ENCODE results near the gene TRIM58.

Gene TRIM58, protein sequence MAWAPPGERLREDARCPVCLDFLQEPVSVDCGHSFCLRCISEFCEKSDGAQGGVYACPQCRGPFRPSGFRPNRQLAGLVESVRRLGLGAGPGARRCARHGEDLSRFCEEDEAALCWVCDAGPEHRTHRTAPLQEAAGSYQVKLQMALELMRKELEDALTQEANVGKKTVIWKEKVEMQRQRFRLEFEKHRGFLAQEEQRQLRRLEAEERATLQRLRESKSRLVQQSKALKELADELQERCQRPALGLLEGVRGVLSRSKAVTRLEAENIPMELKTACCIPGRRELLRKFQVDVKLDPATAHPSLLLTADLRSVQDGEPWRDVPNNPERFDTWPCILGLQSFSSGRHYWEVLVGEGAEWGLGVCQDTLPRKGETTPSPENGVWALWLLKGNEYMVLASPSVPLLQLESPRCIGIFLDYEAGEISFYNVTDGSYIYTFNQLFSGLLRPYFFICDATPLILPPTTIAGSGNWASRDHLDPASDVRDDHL

DNA sequence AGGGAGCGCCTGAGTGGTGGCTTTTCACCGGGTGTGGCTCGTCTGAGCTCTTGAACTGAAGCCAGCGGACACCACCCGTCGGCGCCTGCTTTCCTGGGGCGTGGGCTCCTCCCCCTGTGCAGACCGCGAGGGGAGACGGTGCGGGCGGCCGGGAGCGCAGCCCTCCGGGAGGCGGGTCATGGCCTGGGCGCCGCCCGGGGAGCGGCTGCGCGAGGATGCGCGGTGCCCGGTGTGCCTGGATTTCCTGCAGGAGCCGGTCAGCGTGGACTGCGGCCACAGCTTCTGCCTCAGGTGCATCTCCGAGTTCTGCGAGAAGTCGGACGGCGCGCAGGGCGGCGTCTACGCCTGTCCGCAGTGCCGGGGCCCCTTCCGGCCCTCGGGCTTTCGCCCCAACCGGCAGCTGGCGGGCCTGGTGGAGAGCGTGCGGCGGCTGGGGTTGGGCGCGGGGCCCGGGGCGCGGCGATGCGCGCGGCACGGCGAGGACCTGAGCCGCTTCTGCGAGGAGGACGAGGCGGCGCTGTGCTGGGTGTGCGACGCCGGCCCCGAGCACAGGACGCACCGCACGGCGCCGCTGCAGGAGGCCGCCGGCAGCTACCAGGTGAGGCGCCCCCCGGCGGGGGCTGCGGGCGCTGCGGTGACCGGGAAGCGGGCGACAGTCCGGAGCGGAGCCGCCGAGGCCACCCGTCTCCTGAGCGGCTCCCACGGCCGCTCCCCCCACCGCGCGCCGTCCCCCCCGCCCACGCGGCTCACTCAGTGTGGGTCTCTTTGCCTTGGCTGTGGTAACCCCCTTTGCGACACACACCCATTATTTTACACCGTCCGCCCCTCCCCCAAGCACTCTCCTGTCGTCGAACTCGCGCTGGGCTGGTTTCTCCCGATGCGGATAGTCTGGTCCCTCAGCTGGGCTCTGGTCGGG lies at the start of gene TRIM58:
TSS of gene TRIM58 (plus strand) at position 119 of the 916 bp plus-strand sequence. CDS start at position 179, 60 bp downstream.
- DNase-seq, result no peak

DNA sequence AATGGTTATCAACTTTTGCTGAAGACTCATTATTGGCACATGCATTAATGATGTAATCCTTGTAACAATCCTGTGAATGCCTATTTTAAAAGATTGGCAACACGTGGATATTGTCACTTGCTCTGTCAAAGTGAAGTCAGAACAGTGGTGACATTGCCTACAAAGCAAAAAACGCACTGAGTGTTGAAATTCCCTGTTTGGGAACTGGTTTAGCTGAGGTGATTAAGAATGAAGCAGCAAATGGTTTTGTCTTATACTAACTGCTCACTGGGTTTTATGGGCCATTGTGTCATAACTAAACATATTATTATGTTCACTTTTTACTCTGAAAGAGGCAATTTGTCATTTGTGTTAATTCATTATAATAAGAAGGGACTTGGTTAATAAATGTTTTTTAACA lies 44.4 kb upstream of the TRIM58 start:
- DNase-seq, result no peak

DNA sequence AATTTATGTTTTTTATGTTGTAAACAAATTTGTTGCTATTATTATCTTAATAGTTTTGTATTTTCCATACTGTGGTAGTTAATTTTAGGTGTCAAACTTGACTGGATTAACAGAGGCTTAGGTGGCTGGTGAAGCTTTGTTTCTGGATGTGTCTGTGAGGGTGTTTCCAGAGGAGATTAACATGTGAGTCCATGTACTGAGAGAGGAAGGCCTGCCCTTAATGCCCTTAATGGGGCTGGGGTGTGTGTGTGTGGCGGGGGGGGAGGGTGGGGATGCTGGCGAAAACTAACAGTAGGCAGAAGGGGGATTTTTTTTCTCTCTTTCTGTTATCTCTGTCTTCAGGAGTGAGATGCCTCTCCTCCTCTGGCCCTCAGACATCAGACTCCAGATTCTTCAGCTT lies 34.9 kb upstream of the TRIM58 start:
- DNase-seq, result no peak

DNA sequence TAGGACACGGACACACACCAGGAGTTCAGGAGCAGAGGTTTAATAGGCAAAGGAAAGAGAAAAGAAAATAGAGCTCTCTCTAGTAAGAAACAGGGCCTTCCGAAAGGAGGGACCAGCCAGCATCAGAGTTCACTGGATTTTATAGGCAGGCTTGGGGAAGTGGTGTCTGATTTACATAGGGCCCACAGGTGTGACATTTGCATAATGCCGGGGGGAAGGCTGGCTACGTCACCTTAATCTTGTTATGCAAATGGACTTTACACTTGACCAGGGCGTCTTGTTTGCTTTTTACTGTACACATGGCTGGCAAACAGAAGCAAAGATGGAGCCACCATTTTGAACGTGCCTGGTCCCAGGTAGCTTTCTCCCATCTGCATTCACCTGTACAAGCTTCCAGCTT lies 33.0 kb upstream of the TRIM58 start, which contains the start of gene OR14A16:
TSS of gene OR14A16 (minus strand) at position 97 of the 400 bp plus-strand sequence. CDS start 8,390 bp downstream, outside the sequence.
- no peak for DNase-seq

DNA sequence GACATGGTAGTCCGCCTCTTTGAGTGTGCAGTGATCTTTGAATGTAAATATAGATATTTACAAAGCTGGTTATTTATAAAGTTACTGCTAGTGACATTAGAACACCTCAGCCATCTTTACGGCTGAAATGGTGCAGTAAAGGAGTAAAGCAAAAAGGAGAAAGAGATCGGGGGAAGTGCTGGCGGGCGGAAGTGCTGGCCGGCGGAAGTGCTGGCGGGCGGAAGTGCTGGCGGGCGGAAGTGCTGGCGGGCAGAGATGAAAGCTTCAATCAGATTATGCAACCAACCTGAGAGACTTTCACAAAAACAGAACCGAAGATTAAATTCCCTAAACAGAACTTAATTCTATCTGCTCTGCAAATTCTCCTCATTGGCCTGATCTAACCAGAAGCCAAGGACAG lies 31.6 kb upstream of the TRIM58 start:
- DNase-seq, result no peak

DNA sequence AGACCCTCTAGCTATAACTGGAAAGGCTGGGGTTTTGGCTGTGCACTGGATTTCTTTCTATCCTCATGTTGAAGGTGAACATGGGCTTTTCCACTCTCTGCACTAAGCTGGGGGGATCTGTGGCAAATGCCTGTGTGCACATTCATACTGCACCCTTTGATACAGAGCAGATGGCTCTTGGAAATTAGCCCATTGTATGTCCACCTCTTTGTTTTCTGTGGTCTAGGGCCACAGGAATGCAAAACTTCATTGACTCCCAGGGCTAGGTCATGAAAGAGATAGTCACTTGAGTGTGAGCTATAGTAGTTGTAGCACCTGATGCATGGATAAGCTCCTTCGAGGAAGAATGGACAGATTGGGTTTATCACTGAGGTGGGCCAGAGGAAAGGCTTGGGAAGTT lies 27.3 kb upstream of the TRIM58 start:
- no peak for DNase-seq

DNA sequence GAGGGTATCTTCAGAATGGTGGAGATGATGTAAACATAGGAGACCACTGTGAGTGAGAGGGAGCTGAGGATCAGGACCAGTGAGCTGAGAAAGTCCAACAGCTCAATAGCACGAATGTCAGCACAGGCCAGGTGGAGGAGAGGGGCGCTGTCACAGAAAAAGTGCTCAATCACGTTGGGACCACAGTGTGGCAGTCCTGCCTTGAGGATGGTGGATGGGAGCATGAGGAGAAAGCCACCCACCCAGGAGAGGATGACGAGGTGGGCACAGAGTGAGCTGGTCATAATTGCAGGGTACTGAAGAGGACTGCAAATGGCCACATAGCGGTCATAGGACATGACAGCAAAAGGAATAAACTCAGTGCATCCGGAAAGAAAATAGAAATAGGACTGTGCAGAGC lies 23.4 kb upstream of the TRIM58 start:
- DNase-seq, result no peak

DNA sequence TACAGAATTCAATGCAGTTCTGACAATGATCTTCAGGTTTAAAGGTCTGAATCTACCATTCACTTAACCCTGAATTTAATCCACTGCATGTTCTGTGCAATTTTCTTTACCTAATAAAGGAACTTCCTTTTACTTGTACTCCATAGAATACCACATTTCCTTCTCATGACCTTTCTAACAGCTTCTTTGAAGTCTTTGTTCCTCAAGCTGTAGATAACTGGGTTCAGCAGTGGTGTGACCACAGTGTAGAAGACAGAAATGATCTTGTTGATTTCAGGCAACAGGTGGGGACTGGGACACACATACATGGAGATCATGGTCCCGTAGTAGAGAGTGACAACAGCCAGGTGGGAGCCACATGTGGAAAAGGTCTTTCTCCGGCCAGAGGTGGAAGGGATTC lies 16.2 kb upstream of the TRIM58 start:
- DNase-seq, result no peak

DNA sequence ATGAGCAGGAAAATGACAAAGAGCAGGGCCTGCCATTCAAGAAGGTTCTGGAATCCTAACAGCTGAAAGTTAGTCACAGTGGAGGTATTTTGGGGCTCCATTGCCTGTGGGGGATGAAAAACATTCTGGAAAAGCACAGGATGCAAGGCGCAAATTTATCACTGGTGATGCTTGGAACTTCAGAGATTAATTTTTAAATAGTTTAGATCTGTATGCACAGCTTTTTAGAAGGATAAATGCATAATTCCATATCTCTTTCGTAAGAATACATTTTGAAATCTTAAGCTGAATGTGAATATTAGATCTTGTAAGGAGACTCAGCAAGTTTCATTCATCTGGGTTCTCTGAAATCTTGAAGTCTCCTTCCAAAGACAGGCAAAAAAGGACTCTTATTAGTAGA lies 15.2 kb upstream of the TRIM58 start, which contains the start of gene OR11L1:
TSS of gene OR11L1 (minus strand) at position 101 of the 400 bp plus-strand sequence. CDS start at position 101, 0 bp downstream.
- no peak for DNase-seq

DNA sequence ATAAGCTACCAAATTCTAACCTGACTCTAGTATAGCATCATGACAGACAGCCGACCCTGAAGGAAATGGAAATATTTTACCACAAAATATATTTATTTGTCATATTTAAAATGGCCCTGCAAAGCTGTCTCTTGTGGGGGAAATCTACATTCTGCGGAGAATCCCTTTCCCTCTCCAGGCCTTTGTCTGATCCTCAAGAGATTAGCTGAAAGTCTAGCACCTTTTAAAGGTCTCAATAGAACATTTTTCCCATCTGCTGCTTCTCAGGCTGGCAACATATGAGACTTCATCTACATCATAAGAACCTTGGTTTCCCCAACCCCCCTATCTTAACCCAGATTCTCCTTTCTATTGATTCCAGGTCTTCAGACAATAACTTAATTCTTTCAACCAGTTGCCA lies 13.6 kb upstream of the TRIM58 start:
- no peak for DNase-seq

DNA sequence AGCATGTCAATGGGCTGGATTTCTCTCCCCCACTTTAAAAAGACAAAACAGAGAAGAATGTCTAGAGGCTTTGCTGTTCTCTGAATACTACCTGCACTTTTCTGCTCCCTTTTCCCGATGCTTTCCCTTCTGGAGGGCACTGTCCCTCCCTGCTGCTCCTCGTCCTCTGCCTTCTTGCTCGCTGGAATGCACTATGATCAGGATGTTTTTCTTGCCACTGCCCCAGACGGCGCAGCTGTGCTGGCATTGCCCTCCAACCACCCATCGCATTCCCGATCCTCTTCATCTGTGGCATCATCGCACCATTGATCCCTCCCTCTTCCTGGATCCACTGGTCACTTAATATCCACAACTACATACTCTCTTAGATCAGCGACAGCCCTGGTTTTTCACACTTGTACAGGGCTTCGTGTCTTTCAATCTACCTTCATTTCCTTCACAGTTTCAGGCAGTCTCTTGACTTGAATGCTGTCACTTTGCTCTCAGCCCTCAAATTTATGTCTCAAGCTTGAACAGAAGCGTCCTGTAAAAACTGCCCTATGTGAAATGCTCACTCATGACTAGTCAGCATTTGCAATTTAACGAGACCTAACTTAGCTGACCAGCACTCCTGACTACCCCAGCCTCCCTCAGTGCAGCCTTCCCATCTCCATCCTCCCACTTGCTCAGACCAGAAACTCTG lies 11.8 kb upstream of the TRIM58 start:
- DNase-seq, result no peak

DNA sequence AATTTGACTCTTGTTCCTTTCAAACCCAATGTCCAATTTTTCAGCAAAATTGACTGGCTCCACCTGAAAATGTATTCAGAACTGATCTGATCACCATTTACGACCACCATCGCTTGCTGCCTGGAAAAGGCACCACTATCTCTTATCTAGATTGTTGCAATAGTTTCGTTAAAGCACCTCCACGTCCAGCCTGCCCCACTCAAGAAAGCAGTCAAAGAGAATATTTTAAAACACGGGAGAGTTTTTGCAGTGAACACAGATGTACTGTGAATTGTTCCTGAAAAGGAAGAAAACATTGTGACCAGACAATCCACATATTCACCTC lies 11.3 kb upstream of the TRIM58 start:
- DNase-seq, result no peak

DNA sequence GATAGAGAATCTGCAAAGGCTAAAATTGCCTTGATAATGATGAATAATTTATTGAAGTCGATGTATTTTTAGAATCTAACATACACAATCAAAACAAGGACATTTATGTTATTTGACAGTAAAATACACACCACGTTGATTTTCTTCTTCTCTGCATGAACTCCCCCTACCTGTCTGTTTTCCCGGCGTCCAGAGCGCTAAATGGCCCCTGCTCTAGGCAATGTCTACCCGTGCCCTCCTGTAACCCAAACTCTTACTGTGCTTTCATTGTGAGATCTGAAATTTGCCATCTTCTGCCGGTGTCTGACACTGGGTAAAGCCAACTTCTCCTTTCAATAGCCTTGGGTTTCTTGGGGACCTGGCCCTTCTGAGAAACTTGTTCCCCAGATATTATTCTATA lies 8.6 kb upstream of the TRIM58 start:
- DNase-seq, result no peak

DNA sequence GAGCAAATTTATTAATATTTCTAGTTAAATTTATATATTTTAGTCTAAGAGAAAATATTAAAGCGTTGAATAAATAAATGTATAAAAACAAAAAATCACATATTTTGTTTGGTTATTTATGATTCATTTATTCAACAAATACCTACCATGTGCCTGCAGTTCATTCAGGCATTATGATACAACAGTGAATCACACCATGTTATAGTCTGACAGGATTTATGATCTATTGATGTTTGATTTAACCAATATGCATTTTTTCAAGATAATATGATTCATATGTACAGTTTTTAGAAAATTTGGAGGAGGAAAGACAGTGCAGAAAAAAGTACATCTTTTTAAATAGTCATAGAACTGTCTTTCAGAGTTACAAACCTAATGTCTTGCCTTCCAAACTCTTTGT lies 7.4 kb upstream of the TRIM58 start:
- DNase-seq, result no peak

DNA sequence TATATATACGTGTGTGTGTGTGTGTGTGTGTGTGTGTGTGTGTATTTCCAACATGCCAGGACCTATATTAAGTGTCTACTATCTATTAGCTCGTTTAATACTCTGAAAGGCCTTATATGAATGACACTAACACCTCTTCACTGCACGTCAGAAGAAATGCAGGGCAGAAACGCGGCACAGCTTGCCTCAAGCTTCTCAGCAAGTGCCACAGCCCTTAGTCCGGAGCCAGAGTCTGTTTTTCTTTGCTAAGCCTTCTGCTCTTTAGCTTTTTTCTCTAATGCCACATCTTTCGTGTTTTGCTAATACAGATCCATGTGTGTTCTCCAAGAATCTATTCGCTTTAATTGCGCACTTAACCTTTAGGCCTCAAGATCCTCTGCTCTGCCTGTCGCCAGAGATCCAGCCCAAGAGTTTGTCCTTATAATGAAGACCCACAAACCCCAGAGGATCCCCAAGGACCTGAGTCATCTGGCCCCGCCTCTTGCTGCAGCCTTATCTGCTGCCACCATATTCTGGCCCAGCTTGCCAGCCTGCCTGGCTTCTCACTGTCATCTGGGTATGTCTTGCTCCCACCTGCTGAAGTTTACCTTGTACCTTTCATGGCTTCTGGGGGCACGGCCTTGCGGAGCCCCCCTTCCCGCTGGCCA lies 2.0 kb upstream of the TRIM58 start:
- DNase-seq, result no peak

DNA sequence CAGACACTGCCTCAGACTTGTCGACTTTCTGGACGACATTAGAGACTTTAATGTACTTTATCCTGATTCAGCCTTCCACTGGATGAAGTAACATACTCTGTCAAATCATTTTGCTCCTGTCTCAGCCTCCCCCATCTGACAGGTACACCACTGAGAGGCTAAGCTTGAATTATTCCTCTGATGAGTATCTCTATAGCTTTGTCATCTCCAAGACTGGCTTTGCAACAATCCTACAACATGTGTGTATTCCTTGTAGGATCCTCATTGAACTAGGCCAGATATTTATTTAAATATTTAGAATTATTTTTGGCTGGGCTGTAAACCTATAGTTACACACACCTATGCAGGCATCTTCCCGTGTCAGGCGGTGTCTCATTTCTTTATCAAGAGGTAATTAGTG lies 1.1 kb upstream of the TRIM58 start:
- DNase-seq, result no peak

DNA sequence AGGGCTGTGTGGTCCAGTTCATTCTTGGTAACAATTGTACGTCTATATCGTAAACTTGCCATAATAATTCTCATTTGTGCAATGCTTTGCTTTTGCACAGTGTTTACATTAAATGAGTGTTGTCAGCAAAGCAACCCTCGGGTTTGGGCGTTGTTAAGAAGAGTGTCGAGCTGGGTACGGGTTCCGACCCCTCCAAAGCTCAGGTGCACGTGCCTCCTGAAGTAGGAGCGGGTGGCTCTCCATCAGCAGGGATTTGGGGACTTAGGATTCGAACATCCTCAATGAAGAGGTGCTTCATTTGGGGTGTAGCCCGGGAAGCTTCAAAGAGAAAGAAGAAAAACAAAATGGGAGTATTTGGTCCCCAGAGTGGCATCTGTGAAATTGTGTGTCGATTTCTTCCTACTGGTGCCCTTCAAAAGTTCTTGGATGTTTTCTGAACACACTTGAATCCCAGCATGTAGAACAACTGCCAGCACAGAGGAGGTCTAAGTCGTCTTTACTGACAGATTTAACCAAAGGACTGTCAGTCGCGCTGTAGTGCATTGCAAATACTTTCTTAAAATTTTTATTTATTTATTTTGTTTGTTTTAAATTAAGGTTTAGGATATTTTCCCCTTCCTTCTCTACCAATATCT lies 1.1 kb downstream of the TRIM58 start:
- DNase-seq, result no peak

DNA sequence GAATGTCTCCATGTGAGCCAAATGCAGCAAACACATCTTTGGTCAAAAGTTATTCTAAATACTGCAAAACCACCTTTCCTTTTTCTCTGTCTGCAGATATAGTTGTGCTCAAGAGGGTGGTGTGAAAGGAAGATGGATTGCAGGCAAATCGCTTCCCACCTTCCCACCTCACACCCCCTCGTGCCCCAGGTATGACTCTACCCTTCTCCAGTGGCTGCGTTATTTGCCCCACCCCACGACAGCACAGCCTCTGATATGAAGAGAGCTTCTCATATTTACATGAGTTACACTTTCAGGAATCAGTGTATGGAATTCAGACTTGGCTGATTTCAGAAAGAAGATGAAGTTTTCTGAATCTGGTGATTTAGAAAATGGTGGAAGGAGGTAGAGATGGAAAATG lies 5.8 kb downstream of the TRIM58 start:
- no peak for DNase-seq

DNA sequence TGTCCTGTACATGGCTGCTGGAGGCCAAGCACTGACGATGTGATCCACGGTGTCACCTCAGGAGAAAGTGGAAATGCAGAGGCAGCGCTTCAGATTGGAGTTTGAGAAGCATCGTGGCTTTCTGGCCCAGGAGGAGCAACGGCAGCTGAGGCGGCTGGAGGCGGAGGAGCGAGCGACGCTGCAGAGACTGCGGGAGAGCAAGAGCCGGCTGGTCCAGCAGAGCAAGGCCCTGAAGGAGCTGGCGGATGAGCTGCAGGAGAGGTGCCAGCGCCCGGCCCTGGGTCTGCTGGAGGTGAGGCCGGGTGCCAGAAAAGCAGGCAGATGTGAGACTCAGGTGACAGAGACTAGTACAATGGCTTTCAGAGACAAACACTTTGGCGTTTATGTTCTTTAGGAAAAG lies 7.7 kb downstream of the TRIM58 start:
- no peak for DNase-seq

DNA sequence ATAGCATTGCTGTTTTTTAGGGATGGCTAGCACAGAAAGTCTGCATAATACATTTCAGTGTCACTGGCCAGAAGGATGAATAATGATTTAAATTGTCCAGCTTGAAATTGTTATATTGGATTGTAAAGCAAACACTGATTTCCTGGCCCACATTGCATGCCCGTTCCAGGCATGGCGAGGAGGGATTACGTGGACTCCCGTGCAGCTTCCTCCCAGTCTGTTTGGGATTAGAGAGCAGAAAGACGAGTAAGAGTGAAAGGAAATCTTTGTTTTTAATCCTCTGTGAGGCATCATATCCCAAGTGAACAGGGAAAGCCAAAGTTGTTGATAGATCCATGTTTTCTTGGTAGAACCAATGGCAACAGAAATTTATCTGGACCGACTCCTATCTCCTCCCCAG lies 8.4 kb downstream of the TRIM58 start:
- DNase-seq, result no peak

DNA sequence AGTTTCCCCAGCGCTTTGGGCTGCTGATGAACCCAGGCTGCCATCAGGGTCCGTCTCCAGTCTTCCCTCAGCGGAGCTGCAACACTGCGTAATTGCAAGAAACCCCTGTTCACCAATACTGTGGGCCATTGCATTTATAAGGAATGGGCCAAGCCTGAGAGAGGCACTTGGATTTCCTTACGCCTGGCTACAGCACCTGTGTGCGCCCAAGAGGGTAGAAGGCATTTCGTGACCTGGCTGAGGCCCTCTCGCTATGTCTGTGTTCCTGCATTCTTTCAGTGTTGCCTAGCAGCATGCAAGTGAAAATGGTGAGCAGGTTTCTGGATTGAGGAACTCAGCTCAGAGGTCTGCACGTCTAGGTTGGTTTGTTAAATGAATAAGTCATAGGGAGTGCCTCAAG lies 26.4 kb downstream of the TRIM58 start:
- DNase-seq, result no peak

DNA sequence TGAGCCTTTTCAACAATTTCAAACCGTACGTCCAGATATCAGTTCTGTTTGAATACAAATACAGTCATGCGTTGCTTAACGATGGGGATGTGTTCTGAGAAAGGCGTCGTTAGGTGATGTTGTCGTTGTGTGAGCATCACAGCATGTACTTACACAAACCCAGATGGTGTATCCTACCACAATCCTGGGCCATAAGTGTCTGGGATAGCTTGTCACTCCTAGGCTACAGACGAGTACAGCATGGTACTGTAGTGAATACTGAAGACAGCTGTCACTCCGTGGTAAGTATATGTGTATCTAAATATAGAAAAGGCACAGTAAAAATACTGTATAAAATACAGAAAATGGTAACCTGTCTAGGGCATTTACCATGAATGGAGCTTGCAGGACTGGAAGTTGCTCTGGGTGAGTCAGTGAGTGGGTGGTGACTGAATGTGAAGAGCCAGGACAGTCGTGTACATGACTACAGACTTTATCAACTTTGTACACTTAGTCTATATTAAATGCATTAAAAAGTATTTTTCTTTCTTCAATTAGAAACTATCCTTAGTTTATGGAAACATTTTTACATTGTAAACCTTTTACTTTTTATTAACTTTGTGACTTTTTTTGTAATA lies 27.9 kb downstream of the TRIM58 start:
- DNase-seq, result no peak
